Ramos (cell line): ENCODE measurements around the gene ULK4.
"Not testable (repeated sequence)": the region's sequence is repeated elsewhere in the genome, so short reads cannot be mapped to it uniquely, and the experiment has no call there.

ENCODE experiments used
- in situ Hi-C: fragments of 300-500 bp; cut with MboI; formaldehyde crosslinking; loops from one replicate; pipeline ENCODE4 v1.14.3; 2022; ENCODE audit warnings: low sequenced_read_pairs; ENCODE audit not compliant: unreplicated experiment

ULK4 gene

GRCh38 chr3:41417574-41417973, 544.3 kb downstream of the ULK4 start:
- in situ Hi-C loops: no loop called here

GRCh38 chr3:41411065-41411464, 550.8 kb downstream of the ULK4 start:
- in situ Hi-C loops: no loop called here

DNA sequence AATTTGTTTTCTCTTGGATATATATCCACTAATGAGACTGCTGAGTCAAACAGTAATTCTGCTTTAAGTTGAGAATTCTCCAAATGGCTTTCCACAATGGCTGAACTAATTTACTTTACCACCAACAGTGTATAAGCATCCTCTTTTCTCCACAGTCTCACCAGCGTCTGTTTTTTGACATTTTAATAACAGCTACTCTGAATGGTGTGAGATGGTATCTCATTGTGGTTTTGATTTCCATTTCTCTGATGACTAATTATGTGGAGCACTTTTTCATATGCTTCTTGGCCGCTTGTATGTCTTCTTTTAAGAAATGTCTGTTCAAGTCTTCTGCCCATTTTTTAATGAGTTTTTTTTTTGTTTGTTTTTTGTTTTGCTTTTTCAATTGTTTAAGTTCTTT, 556.4 kb downstream of the ULK4 start:
- in situ Hi-C loops: no loop called here

- in situ Hi-C loops: no loop called here
These were observed 557.3 kb downstream of the ULK4 start for GRCh38 chr3:41404582-41404981.

DNA sequence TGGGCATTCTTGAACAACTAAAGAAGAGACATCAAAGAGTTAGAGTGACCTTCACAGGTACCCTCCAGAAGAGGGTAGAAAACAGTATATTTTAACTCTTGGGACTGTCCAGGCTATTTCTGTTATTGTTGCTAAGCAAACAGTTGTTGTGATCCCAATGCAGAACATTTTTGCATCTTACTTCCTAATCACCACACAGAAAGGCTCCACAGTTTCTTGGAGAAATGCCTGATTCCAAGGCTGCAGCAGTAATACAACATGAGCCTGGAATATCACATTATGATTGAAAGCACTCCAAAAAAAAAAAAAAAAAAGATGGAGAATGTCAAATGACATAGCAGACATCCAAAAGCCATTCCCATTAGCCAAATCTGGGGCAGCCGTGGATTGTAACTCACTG, 567.0 kb downstream of the ULK4 start:
- in situ Hi-C loops: no loop called here

GRCh38 chr3:41370765-41371535, 591.0 kb downstream of the ULK4 start:
- in situ Hi-C loops: not testable (repeated sequence)

- in situ Hi-C loops: no loop called here
These were observed 591.6 kb downstream of the ULK4 start for GRCh38 chr3:41370307-41370706.

- in situ Hi-C loops: no loop called here
These were observed 592.1 kb downstream of the ULK4 start for GRCh38 chr3:41369838-41370237.

DNA sequence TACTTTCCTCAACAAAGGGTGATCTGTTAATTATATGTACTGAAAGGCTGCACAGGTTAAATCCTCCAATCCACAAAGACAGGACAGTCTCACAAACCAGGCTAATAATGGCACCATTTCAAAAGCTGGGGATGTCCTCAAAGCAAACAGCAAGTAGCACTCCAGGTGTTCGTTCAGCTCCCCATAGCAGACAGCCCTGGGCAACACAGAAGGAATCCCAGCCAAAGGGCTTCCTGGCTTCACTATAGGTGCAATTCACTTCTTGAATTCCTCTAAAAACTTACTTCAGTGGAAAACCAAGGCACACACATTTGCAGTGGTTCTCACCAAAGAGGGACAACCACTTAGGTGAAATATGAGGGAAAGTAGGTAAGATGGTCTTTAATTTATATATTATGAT, 595.9 kb downstream of the ULK4 start:
- in situ Hi-C loops: no loop called here

DNA sequence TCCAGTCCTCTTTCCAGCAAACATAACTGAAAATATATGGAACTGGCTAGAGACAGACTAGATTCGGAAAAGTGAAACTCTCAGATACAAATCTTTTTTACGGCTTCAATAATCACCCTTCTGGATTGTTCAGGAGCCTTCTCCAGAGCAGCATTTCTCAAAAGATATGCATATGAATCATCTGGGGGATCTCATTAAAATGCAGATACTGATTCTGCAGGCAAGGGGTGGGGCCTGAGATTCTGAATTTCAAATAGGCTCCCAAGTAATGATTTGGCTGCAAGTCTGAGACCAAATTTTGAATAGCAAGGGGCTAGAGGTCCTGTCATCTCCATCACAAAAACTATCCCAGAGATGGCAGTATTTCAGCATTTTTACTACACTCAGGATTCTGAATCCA, 597.2 kb downstream of the ULK4 start:
- in situ Hi-C loops: no loop called here

GRCh38 chr3:41363830-41364523, 597.9 kb downstream of the ULK4 start:
- in situ Hi-C loops: no loop called here

GRCh38 chr3:41362638-41363559, 599.0 kb downstream of the ULK4 start:
- in situ Hi-C loops: no loop called here

DNA sequence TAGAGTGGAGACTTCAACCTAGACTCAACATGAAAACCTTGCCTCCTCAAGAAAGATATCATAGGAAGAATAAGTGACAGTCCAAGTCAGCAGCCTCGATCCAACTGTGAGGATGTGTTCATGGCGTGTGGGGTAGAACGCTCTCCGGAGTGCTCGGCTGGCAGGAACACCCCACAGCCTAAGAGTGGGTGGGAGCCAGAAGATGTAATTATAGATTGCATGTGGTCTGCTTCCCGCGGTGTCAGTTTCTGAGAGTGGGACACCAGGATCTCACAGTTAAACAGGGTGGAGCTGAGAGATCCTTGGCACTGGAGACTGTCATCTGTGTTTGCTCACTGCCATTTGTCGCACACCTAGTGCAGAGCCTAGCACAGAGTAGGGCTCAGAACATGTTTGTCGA, 604.6 kb downstream of the ULK4 start:
- in situ Hi-C loops: no loop called here

GRCh38 chr3:41356775-41357174, 605.1 kb downstream of the ULK4 start:
- in situ Hi-C loops: no loop called here

DNA sequence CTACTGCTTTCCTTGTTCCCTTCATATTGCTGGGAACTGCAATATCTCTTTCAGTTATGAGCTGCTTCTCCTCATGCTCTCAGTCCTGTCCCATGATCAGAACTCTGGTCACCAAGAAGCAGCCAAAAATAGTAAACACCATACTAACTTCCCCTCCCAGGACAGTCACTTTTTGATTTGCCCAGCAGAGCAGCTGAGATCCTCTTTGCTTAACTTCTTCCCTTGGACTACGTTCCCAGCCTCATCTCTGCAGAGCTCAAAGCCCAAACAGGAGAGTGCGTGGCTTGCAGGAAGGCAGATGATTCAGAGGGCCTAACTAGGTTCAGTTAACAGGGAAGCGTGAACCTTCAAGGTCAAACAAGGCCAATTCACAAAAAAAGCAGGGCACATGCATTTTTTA, 609.4 kb downstream of the ULK4 start:
- in situ Hi-C loops: no loop called here

GRCh38 chr3:41350441-41350840, 611.5 kb downstream of the ULK4 start:
- in situ Hi-C loops: no loop called here

- in situ Hi-C loops: no loop called here
These were observed 613.5 kb downstream of the ULK4 start for GRCh38 chr3:41348401-41348800.

GRCh38 chr3:41346698-41347270, 615.1 kb downstream of the ULK4 start:
- in situ Hi-C loops: no loop called here

DNA sequence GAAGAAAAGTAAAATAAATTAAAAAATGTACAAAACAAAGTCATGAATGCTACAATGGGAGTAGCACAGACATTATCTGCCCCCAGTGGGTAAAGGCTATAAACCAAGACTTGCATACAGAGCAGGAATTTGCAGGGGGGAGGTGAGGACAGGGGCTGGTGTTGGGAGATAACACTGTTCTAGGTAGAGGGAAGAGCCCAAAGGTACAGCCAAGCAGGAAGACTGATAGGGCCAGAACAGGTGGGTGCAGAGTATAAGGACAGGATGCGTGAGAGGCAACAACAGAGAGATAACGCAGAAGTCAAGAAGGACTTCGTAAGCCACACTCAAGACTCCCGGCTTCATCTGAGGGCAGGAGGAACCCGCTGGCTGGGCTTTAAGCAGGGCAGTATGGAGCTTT, 616.1 kb downstream of the ULK4 start:
- in situ Hi-C loops: no loop called here

DNA sequence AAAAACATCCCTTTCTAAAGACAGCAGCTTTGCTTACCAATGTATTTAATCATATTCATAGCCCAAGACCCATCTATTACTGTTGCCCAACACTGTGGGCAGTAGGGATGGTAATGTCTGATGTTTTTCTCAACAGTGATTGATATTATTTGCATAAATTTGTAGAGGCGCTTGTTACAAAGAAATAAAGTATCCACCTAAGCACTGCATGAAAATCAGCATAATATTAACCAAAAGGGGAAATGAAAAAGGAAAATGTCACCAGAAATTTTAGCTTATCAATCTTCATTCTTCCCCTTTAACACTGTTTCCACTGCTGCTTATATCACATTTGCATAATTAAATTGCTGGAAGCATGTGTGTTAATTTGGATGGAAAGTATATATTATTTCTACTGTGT, 622.1 kb downstream of the ULK4 start:
- in situ Hi-C loops: no loop called here

- in situ Hi-C loops: no loop called here
These were observed 623.6 kb downstream of the ULK4 start for GRCh38 chr3:41338276-41338675.
